ENCODE measurements around the gene AKAP1.

AKAP1 gene

DNA sequence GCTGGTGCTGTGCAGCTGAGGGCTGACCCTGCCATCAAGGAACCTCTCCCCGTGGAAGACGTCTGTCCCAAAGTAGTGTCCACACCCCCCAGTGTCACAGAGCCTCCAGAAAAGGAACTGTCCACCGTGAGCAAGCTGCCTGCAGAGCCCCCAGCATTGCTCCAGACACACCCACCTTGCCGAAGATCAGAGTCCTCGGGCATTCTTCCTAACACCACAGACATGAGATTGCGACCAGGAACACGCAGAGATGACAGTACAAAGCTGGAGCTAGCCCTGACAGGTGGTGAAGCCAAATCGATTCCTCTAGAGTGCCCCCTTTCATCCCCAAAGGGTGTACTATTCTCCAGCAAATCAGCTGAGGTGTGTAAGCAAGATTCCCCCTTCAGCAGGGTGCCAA lies 20.5 kb downstream of the AKAP1 start:
- no peak for DNase-seq (ENCODE audit: low read depth)

DNA sequence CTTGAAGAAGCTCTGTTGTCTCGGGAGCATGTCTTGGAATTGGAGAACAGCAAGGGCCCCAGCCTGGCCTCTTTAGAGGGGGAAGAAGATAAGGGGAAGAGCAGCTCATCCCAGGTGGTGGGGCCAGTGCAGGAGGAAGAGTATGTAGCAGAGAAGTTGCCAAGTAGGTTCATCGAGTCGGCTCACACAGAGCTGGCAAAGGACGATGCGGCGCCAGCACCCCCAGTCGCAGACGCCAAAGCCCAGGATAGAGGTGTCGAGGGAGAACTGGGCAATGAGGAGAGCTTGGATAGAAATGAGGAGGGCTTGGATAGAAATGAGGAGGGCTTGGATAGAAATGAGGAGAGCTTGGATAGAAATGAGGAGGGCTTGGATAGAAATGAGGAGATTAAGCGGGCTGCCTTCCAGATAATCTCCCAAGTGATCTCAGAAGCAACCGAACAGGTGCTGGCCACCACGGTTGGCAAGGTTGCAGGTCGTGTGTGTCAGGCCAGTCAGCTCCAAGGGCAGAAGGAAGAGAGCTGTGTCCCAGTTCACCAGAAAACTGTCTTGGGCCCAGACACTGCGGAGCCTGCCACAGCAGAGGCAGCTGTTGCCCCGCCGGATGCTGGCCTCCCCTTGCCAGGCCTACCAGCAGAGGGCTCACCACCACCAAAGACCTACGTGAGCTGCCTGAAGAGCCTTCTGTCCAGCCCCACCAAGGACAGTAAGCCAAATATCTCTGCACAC lies 21.2 kb downstream of the AKAP1 start:
- DNase-seq (ENCODE audit: low read depth): no peak

DNA sequence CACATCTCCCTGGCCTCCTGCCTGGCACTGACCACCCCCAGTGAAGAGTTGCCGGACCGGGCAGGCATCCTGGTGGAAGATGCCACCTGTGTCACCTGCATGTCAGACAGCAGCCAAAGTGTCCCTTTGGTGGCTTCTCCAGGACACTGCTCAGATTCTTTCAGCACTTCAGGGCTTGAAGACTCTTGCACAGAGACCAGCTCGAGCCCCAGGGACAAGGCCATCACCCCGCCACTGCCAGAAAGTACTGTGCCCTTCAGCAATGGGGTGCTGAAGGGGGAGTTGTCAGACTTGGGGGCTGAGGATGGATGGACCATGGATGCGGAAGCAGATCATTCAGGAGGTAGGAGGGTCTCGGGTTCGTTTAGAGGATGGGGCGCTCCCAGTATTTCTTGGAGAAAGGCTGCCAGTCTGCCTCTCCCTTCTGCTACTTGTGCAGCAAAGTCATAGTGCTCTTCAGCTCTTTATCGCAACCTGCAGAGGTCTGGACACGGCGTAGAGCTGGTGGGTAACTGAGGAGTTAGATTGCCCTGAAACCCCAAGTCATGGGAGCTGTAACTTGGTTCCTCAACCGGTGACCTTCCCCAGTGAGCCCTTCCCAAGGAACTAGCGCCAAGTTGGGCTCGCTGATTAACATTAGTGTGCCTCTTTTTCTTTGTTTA lies 21.9 kb downstream of the AKAP1 start:
- DNase-seq (ENCODE audit: low read depth): no peak

DNA sequence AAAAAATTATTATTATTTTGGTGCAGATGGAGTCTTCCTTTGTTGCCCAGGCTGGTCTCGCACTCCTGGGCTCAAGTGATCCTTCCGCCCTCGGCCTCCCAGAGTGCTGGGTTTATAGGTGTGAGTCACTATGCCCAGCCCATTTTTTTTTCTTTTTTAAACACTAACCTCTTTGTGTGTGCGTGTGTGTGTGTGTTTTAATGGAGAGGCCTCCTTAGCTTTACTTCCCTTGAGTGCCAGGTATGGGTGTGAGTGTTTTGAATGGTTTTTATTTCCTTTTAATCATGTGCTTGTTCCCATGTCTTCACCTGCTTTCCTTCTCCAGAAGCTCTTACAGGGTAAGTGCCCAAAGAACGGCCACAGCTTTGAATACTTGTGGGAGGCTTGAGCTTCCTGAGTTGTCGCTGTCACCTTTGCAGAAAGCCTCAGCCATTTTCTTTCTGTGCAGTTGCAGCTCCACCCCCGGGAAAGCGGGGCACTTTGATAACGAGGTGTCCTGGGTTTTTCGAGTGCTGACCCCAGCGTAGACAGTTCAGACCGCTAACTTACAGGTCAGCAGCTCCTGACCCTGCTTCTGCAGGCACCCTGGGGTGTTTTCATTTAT lies 22.6 kb downstream of the AKAP1 start:
- DNase-seq (ENCODE audit: low read depth): no peak

DNA sequence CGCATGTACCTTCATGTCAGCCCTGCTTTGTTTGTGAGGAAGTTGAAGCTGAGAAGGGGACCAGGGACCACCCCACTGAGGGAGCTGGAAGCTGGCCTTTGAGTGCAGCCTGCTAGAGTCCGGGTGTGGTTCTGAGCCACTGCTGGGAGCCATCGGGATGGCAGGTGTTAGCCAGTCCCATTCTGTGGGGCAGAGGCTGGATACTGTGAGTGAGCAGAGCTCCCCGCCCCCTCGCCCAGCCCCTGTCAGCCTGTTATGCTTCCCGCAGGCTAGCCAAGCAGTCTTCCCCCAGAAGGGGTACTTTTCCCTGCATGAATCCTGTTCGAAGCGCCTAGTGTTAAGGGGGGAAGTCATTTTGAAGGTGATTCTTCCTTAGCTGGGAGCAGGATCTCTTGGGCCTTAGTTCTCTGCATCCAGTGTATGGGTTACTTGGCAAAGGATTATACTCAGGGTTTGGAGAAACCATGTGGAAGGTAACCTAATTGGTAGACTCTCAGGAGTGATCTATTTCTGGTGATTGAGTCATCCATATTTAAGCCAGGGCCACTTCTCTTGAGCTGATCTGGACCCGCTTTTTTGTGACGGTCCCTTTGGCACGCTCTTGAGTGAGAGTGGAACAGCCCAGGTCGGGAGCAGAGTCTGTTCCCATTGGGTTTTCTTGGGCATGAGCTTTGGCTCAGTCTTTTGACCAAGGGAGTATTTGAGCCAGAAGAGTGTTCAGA lies 23.8 kb downstream of the AKAP1 start:
- DNase-seq (ENCODE audit: low read depth): no peak

DNA sequence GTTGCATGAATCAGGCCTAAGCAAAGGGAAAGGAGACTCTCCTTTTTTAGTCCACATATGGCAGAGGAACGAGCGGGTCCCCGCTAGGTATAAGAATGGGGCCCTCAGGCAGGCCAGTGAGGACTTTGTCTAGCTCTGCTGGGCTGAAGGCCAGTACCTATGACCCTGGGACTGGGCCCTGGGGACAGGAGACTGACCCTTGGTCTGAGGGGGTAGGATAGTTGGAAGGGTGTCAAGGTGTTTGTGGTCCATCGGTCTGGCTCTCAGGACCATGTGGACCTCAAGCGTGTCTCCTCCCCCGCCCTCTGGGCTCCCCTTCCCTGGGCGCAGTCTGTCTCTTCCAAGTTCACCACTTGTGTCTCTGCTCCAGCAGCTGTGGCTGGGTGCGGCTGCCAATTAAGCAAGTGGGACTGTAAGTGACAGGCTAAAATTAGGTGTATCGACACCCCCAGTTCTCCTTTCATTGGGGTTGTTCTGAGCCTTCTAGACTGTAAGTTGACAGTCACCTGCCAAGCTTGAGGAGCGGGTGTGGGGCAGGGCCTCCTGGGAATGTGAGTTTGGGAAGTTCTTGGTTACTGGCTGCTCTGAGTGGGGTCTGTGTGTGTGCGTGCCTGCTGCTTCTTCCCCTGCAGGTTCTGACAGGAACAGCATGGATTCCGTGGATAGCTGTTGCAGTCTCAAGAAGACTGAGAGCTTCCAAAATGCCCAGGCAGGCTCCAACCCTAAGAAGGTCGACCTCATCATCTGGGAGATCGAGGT lies 24.5 kb downstream of the AKAP1 start:
- DNase-seq (ENCODE audit: low read depth): no peak

DNA sequence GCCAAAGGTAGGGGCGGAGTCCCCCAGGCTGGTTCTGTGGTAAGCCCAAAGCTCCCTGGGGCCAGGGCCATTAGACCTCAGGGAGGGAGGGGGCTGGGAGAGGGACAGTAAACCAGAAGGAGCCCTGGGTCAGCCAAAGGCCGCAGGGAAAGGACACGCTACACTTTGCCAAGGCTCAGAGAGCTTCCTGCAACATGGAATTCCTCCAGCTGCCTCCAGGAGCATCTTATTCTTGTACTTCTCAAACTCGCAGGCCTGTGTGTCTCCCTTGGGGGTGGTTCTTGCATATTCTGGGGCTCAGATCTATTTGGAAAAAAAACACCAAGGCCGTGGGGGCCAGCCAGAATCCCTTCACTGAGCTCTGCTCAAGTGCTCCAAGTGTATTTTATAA lies 25.1 kb downstream of the AKAP1 start:
- DNase-seq (ENCODE audit: low read depth): no peak

DNA sequence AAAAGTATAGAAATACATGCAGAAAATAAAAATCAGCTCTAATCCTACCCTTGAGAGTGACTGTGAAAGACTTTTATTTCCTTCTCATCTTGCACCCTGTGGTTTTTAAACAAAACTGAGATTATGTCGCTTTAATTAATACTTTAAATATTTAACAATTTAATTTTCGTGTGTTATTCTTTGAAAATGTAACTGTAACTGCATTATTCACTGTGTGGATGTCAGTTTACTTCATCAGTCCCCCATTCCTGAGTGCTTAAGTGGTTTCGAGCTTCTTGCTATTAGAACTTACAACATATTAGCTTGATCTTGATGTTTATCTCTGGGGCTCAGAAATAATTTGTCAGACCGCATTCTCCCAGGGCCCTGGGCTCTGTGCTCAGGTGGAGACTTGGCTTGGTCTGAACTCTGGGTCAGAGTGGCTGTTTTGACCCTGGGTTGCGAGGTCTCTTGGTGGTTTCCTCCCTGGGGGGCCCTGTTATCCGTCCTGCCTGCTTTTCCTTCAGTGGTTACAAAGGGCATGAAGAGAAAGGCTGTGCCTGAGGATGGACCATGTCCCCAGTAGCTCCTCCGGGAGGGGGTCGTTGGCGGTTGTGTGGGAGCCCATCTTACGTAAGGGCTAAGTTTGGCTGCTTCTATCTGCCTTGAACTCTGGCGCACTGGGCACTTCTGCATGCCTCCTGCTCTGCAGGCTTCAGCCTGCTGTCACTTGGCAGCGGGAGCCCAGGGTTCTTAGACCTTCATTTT lies 25.7 kb downstream of the AKAP1 start:
- no peak for DNase-seq (ENCODE audit: low read depth)

DNA sequence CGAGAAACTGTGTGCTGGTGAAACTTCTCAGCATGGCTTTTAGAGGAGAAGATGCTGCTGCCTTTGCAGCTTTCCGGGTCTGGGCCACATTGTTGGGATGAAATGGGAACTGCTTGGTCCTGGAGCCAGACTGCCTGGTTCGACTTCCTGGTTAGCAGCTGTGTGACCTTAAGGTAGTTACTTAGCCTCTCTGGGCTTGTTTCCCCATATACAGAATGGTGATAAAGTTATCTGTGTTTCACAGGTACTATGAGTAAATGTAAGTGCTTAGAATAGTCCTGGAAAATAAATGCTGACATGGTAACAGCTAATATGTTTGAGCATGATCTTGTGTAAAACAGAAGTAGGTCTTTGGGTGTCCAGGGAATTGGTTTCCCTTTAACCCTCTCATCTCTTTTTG lies 26.3 kb downstream of the AKAP1 start:
- no peak for DNase-seq (ENCODE audit: low read depth)

DNA sequence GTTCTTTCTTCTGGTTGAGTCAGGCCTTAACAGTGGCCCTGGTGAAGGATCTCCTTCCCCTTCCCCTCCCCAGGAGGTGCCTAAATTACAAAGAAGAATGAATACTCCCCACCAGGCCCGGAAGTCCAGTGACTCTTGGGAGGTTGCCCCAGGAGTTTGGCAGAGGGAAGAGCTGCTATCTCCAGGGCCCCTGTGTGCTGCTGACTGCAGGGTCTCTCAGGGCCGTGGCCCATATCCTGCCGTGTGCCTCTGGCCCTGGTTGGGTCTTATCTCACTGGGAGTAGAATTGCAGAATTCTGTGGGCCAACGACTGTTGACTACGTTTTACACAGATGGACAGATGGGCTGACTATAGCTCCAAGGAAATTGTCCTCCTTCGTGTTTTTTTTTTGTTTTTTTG lies 28.0 kb downstream of the AKAP1 start:
- DNase-seq (ENCODE audit: low read depth): no peak

DNA sequence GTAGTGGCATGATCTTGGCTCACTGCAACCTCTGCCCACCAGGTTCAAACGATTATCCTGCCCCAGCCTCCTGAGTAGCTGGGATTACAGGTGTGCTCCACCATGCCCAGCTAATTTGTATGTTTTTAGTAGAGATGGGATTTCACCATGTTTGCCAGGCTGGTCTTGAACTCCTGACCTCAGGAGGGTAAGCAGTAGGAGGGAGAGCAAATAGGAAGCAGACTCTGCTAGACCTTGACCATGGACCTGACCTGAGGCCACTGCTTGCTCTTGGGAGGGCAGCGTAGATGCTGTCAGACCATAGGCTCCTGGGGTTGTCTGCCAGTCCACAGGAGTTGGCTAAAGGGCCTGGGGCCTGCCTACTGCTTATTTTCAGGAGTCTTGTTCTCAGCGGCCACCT lies 28.6 kb downstream of the AKAP1 start:
- DNase-seq (ENCODE audit: low read depth): no peak

DNA sequence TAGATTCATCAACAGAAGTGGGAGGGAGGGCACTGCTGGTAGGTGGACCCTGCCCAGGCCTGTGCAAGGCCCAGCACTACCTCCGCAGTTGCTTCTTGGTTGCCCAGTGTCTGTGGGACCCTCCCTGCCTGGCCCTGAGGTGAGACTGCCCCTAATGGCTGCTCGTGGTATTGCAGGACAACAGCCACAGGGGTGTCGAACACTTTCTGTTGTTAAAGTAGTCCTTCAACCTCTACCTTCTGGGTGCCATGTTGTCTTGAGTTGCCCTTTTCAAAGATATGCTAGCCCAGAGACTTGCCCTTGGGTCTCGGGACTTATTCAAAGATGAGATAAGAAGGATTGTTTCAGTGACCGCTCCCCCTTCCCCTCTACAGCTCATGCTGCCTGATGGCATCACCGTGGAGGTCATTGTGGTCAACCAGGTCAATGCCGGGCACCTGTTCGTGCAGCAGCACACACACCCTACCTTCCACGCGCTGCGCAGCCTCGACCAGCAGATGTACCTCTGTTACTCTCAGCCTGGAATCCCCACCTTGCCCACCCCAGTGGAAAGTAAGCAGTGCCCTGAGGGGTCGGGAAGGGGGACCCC lies 29.1 kb downstream of the AKAP1 start:
- DNase-seq (ENCODE audit: low read depth): peak; percentile 46

DNA sequence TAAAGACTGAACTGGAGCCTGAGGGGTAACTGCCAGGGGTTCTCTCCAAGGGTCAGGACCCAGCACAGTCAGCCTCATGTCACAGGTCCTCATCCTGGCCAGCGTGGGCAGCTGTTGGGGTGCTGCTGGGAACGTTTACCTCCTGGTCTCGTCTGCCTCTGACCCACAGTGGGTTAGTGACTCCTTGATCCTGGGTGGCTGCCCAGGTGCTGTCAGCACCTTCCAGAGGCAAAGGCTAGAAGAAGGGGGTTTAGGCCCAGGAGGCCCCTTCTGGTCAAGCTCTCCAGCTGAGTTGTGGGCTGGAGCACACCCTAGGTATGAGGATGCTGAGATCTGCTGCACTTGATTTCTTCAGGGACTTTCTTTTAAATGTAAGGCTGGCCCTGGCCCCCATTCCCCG lies 30.3 kb downstream of the AKAP1 start:
- no peak for DNase-seq (ENCODE audit: low read depth)

DNA sequence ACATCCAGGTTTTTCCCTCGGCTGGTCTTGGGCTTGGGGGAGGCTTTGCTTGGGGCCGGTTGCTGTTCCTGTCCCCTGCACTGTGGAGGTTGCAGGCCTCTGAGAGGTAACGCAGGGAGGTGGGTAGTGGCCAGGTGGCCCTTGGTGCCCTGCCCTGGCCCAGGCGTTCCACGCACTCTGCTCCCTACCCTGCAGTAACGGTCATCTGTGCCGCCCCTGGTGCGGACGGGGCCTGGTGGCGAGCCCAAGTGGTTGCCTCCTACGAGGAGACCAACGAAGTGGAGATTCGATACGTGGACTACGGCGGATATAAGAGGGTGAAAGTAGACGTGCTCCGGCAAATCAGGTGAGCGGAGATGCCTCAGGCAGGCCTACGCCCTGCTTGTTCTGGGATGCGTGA lies 30.9 kb downstream of the AKAP1 start:
- no peak for DNase-seq (ENCODE audit: low read depth)

DNA sequence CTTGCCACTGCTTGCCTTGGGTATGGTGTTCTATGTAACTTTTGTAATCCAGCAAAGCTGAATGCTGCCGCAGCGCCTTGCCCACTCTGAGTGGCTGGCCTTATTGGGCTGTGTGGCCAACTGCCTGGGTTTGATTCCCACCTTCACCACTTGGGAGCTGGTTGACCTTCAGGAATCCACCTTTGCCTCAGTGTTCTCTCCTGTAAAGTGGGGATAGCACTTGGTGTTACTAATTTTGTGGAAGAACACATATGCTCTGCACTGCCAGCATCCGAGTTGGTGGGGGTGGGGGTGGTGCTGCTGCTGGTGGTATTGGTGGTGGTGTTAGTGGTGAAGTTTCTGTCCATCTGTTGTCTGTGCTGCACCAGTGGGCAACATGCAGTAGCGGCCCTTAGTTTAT lies 32.8 kb downstream of the AKAP1 start:
- DNase-seq (ENCODE audit: low read depth): no peak

DNA sequence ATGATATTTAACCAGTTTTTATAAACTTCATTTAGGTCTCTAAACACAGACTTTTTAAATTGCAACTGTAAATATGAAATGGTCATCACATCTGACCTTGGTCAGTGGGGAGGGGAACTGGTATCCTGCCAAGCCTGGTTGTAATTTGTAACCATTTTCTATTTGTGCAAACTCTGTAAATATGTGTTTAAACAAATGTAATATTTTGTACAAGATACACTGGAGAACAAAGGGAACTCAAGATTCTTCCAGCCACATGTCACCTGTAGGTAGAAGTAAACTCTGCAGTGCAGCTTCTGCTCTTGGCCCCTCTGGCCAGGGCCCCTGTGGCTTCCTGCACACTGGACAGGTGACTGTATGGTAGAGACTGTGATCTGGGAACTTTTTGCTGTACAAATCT lies 35.8 kb downstream of the AKAP1 start:
- no peak for DNase-seq (ENCODE audit: low read depth)

DNA sequence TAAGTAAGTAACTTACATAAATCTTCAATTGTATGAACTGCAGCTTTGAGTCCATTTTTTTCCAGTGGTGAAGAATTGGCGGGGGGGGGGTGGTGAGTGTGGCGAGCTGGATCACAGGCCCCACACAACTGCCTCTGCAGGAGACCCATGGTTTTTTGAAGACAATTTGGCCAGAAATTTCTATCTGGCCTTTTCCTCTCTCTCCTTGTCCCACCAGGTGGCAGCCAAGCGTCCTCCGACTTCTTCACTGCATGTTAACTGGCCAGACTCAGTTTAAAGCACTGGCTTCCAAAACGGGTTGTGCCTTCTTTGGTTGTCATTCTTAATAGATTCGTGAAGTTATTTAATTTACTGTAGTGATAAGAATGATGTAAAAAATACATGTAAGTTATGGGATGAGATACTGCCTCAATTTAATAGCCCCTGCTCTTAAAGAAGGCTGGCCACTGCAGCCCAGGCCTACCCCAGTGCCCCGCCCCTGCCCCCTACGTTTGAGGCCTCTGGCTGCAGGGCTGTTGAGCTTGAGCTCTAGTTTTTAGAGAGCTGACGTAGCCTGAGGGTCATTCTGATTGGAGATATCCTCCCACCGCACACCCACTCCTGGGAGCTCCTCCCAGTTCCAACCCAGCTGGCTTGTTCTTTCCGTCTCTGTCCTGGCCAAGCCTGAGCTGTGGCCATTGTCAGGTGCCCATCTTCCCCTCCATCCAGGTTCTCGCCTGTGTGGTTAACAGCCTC lies 36.4 kb downstream of the AKAP1 start:
- no peak for DNase-seq (ENCODE audit: low read depth)

DNA sequence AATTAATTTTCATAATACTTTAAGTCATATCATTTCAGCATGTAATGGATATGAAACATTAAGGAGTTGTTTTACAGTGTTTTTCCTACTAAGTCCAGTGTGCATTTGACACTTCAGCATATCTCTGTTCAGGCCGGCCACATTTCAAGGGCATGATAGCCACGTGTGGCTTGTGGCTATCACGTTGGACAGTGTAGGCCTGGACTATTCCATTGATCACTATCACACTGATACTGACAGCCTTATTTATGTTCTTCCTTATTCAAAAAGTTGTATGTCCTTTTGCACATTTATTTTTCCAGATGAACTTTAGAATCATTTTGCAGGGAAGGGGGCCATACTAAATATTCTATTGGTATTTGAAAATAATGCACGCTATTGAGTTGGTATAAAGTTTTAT lies 39.0 kb downstream of the AKAP1 start:
- no peak for DNase-seq (ENCODE audit: low read depth)

DNA sequence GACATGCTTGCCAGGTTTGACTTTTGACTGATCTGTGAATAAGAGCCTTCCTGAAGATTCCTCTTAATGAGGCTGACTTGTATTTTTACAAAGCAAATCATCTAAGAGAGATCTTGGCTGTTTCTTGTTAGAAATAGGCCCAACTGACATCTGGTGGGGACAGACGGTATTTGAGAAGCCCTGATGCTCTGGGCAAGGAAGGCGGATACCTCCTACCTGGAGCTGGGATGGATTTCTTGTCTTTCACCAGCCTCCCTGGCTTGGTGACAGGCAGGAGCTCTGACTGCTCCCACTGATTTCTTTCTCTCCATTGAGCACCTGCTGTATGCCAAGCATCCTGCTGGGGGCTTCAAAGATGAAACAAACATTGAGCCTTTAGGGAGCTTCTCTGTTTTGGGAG lies 40.4 kb downstream of the AKAP1 start:
- no peak for DNase-seq (ENCODE audit: low read depth)

DNA sequence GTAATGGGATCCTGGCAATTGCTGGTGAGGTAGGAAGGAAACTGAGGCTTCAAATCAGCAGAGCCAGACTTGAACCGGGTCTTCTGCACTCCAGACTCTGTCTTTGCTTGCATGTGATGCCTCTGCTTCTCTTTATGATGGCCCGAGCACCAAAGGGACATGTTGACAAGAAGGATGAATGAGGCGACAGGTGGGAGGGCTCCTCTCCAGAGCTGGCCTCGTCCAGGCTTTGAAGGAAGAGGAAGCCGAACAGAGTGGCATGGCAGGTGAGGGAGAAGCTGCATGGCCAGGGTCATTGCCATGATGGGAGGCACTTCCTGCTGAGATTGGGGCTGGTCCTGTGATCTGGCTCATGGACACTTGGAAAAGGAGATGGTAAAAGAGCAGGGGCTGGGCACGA lies 40.8 kb downstream of the AKAP1 start:
- no peak for DNase-seq (ENCODE audit: low read depth)

Data from T follicular helper cell (primary cell).